Measurements from ENCODE around the gene NPPC. TPM values are rescaled to one million over a fixed set of nuclear protein-coding genes. Genes with fewer than 3 reads are reported as not detected.
A peak's percentile ranks its signal among the peaks of the same experiment; 100 is the strongest.

NPPC gene
- total RNA-seq, 2 donors from 2014 or later, result 3.7 to 7.2 TPM

DNA sequence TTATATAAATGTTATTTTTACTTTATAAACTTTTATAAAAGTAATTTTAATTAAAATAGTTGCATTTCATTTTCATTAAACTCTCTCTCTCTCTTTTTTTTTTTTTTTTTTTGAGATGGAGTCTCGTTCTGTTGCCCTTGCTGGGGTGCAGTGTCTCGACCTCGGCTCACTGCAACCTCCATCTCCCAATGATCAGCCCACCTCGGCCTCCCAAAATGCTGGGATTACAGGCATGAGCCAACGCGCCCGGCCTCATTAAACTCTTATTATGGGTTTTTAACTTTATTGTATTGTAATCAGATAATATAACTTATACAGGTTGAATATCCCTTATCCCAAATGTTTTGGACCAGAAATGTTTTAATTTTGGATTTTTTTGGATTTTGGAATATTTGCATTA is 10.9 kb upstream of the NPPC start:
- intact Hi-C loops (cut with DNase I), result no loop called here
- ATAC-seq (no peak), DNase-seq (no peak)

DNA sequence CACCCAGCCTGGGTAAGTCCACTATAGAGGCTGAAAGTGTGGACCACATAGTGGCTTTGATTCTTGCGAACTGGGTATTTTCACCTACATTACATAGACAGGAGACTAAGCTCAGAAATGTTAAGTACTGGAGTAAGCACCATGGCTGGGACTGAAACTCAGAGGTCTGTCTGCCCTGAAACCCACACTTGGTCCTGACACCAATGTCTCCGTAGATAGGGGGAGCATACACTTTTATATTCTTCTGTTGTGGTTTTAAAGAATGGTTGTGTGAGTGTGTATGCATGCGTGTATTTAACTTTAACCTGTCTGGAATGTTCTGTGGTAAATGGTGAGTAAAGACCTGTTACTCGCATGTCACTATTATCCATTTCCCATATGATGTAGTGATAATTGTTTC is 10.3 kb upstream of the NPPC start:
- no peak for ATAC-seq
- intact Hi-C loops (cut with DNase I), result no loop called here
- DNase-seq, result no peak

DNA sequence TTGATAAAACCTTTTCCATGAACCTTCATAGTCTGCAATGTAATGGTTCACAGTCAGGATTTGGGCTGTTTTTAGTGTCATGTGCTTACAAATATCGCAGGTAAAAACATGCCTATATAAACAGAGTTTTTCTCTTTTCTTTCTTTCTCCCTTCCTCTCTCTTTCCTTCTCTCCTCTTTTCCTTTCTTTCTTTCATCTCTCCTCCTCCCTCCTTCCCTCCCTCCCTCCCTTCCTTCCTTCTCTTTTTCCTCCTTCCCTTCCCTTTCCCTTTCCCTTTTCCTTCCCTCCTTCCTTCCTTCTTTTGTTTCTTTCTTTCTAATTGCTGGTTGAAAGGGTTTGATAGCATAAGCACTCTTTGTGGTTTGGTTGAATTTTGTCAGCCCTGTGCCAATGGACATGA is 9.6 kb upstream of the NPPC start:
- ATAC-seq (no peak), DNase-seq (no peak)
- intact Hi-C loops (cut with DNase I), result no loop called here

DNA sequence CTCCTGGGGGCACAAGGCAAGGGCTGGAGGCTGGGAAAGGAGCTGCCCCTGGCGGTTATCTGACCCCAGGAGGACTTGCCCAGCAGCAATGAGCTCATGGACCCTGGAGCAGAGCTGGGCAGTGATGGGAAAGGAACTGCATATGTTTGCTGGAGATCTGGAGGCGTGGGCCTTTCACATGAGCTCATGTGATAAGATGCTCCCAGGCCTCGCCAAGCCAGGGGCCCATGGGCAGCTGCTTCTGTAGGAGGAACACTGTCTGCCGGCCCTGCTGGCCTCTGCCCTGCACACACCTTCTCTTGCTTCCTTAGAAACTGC is 9.0 kb upstream of the NPPC start:
- ATAC-seq (peak in 1 of 2 donors; percentile 20), DNase-seq (no peak)
- intact Hi-C loops (cut with DNase I), result no loop called here

DNA sequence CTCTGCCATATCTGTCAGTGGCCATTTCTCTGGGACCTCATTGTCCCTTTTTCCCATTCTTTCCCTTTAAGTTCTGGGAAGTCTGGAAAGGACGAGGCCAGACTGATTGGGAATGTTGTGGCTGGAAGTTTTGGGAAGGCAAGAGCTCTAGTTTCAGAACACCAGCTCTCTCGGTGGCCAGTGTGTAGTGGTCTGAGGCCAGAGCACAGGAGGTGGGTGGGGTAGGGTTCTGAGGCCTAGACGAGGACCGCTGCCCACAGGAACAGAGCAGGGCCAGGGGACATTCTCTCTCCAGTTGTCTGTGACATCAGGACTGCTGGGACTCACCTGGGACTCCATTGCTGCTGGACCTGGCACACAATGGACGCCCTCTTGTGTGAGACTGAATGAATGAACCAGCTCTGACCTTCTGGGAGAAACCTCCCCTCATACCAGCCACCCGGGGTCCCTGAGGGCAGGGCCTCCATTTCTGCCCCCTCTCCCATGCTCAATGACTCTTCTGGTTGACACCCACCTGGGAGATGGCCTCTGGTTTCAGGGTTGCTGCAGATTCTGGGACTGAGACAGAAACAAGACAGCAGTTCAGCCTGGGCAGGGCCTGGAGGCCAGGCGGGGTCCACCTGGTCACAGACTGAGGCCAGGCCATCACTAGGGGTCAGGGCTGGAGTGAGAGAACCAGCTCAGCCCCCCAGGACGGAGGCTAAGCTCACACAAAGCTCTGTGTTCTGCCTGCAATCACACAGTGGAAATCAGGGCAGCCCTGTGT is 8.4 kb upstream of the NPPC start:
- DNase-seq (no peak), ATAC-seq (peak in 1 of 2 donors; percentile 8)
- intact Hi-C loops (cut with DNase I), result no loop called here

DNA sequence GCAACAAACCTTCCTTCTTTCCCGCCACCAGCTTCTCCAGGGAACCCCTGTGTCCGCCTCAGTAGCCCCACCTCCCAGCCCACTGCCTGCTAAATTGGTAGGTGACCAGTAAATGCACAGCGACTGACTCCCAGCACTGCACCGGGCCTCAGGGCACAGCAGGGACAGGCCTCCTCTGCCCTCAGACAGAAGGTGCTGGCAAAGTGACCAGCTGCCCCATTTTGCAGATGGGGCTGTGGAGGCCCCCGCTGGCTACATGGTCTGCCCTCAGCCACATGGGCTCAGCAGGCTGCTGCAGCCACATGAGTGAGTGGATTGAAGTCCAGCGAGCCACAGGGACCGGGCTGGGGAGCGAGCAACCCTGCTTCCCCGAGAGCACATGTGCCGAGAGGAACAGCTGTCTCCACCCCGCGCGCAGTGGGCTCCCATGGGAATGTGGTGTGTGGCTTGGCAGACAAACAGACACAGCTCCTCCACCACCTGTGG is 7.8 kb upstream of the NPPC start:
- intact Hi-C loops (cut with DNase I), result no loop called here
- ATAC-seq, result peak; percentile 41 to 58
- DNase-seq, result peak; percentile 59

DNA sequence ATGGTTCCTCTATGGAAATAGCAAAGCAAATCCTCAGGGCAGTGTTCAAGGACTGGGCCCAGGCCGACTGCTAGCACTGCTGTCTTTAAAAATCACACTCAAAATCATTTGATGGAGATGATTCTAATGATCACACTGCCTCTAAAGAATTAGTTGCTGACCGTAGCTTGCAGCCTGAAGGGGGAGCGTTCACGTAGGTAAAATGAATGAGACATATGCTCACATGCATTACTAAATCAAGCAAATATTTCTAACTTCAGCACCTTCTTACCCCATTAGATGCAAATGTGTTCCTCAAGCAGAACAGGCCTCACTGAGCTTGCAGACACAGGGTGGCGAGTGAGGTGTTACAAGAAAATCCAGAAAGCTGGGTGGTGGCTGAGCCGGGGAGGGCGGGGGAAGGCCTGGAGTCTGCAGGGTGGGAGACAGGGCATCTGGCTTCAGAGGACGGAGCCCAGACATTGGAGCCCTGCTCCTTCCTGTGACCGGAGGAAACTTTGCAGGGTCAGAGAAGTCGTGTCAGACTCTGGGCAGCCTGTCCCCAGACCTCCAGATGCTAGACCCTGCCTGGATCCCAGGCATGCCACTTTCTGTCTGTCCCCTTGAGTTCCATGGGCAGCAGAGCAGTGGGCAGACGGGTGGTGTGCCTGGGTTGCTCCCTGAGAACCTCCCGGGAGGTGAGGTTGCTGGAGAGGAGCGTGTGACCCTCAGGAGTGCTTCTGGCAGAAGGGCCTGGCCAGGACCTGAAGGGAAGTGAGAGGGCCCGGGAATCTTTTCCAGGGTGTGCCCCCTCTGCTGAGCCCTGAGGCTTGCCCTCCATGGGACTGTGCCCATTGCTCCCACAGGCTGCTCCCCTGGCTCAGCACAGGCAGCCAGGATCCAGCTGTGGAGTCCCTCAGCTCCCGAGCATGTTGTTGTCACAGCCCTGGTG is 7.1 kb upstream of the NPPC start:
- ATAC-seq (no peak), DNase-seq (no peak)
- intact Hi-C loops (cut with DNase I), result no loop called here

DNA sequence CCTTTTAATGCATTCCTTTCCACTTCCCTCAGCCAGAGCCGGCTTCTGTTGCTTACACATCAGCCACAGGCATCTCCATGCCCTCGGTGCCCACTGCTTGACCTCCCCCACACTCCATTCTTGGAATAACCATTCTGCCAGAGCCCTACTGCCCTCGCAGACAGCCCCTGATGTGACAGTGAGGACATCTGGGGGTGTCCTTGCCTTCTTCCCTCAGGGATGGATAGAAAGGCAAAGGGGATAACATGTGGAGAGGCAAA is 6.4 kb upstream of the NPPC start:
- intact Hi-C loops (cut with DNase I), result no loop called here
- ATAC-seq, result no peak

DNA sequence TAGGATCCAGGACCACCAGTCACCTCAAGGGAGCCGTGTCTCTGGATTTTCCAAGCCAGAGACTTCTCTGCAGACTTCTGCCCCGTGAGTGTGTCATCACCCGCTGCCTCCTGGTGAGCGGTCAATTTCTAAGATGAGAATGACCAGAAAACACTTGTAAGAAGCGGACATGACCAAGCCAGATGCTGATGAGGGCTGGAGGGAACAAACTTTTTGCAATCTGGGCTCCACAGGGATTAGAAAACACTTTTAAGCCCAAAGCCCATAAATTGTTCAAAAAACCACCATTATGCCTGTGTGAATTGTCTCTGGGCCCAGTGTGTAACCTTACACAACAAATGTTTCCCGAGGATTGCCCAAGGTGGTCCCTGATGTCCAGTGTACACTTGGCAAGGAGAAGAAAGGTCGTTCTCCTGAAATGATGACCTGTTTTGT is 5.3 kb upstream of the NPPC start:
- ATAC-seq, result peak; percentile 10 to 17
- no peak for DNase-seq
- intact Hi-C loops (cut with DNase I), result no loop called here

More for the DNA sequence above, 6.4 kb upstream of the NPPC start:
- DNase-seq, result no peak

DNA sequence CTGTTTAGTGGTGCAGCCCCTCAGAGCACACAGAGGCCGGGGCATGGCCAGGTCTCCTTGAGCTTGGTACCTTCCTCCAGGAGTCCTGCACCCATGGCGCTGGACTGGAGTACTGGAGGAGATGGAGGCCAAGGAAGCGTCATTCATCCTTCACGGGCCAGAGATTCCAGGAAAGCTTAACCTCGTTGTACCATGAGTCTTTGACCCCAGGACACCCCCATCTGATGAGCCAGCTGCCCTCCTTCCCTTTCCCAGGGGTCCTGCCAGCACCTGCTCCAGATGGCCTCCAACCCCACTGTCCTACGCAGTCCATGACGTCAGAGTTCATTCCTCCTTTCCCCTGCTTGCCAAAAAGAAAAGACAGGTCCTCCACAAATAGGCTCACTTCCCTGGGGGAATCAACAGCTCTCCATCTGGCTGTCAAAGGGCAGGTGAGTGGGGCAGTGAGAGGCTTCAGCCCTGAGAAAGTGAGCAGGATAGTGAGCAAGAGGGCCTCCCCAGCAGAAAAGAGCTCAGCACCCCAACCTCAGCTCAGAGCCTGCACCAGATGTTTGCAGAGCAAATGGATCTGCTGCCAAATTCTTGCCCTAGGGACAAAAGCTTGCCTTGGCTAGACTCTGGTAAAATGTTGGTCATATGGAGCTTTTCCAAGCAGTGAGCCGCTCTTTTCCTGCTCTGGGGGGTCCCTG is 4.5 kb upstream of the NPPC start:
- DNase-seq, result peak; percentile 52
- intact Hi-C loops (cut with DNase I), result no loop called here
- ATAC-seq, result peak; percentile 27 to 48

DNA sequence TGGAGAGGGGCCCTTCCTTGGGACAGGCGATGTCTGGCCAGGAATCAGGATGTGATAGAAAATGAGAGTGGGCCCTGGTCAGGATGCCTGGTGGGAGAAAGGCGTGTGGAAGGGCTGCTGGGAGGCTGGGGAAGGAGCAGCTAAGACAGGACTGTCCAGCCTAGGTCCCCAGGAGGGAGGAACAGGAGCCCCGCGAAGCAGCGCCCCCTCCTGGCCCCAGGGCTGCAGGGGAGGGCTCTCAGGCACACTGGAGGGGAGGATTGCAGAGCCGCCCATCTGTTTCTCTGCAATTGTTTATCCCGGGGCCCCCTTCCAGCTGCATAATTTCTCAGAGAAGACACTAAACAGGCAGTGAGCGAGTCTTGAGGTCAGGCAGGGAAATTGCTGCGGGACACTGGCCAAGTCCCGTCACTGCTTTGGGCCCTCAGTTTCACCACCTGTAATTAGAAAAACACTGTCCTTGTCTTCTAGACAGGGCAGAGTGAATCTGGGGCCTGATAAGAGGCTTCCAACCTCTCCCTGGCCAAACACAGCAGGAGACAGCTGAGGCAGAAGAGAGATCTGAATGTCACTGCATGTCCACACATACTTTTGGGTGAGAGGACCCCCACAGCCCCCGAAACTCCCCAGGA is 3.9 kb upstream of the NPPC start:
- peak in 1 of 2 donors; percentile 29 for ATAC-seq
- intact Hi-C loops (cut with DNase I), result loop anchor here (5.0 kb wide), 3 partner anchors 212 to 397 kb away; no protein-coding TSS in a partner anchor

DNA sequence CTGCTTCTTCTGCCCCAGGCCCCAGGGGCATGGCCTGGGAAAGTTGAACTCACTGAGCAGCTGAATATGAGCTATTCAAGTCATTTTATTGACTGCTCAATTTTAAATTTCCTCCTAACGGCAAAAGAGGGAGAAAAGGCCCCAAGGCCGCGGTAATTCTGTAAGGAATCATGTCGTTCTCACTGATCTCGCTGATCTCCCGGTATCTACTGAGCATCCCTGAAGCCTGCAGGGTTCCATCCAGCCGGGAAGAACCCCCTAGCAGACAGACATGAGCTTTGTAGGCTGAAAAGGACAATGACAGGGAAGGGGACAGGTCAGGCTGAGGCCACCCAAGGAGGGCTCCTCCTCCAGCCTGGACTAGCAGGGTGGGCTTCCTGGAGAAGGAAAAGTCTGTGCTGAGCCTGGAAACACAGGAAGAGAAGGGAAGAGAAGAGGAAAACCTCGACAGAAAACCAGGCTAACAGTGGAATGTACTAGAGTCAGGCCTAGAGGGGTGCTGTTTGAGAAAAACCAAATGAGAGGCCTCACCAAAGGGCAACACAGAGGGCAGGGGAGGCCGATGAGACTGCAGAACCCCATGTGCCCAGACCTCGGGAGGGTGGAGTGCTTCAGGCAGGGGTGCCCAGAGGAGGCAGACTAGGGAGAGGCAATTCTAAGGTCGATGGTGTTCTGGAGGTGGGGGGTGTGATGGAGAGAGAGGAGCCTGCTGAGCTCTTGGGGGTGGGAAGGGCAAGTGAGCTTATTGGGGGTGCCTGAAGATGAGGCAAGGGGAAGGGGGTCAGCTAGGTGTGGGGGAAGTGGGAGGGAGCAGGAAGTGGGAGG is 2.9 kb upstream of the NPPC start:
- no peak for DNase-seq
- intact Hi-C loops (cut with DNase I), result loop anchor here (5.0 kb wide), 3 partner anchors 213 to 398 kb away; no protein-coding TSS in a partner anchor

More for the DNA sequence above, 3.9 kb upstream of the NPPC start:
- no peak for DNase-seq

DNA sequence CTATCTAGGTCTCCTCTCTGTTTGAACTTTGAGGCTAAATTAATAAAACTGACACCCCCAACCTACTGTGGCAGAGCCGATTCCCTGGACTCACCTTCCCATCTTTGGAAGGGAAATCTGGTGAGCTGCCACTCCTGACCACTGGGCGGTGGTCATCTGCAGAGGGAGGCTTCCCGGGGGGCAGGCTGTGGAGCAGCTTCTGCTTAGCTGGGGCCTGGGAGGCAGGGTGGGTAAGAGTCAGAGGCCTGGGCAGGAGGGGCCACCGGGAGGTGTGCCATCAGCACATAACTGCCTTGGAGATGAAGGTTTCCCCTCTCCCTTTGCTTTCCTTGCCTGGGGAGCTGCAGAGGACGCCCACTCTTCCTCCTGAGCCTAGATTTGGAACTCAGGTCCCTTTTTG is 2.3 kb upstream of the NPPC start:
- no peak for DNase-seq
- no peak for ATAC-seq
- intact Hi-C loops (cut with DNase I), result loop anchor here (5.0 kb wide), 3 partner anchors 214 to 399 kb away; no protein-coding TSS in a partner anchor

More for the DNA sequence above, 2.9 kb upstream of the NPPC start:
- ATAC-seq, result no peak

DNA sequence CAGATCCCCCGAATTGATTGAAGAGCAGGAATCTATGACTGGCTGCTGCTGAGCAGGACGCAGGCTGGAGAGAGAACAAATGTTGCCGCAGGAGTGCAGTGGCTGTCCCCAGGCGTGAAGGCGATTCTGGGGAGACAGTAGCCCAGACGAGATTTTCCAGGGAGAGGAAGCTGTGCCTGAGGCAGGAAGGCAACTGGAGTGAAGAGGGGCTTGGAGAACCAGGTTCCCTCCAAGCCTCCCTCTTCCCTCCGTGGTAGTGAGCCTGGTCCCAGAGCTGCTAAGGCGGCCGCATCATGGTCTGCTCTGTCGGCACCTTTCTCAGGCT is 1.3 kb upstream of the NPPC start:
- no peak for ATAC-seq
- intact Hi-C loops (cut with DNase I), result loop anchor here (5.0 kb wide), 3 partner anchors 215 to 400 kb away; no protein-coding TSS in a partner anchor
- DNase-seq, result no peak

DNA sequence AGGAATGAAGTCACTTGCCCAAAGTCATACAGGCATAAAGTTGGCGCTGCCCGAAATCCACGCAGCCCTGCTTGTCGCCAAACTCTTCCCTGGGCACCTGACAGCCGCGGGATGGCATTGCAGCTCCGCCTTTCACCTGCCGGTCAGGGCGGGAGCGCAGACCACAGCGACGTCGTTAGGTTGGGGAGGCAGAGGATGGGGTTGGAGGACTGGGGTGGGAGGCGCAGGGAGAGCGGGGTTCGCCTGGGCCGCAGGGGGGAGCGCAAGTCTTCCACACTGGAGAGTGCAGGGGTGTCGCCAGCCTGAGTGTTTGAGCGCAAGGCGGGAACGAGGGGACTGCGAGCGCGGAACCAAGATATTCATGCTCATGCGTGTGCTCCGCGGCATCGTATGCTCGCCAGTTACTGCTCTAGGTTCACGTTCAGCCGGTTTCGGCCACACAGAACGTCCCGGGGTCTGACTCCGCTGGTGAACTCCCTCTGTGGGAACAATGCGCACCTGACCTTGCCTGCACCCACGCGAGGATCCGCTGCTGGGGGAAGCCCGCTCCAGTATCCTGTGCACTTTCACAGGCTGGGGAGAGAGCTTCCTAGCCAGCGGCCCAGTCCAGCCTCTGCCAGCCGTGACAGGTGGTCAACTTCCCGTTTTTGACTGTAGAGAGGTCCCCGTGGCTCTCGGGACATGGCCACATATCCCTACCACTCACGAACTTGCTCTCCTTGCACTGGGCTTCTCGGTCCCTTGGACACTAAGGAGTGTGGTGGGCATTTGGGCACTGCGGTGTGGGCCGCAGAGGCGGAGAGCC is 767 bp upstream of the NPPC start:
- ATAC-seq (no peak), DNase-seq (no peak)
- intact Hi-C loops (cut with DNase I), result loop anchor here (5.0 kb wide), 3 partner anchors 215 to 400 kb away; no protein-coding TSS in a partner anchor

DNA sequence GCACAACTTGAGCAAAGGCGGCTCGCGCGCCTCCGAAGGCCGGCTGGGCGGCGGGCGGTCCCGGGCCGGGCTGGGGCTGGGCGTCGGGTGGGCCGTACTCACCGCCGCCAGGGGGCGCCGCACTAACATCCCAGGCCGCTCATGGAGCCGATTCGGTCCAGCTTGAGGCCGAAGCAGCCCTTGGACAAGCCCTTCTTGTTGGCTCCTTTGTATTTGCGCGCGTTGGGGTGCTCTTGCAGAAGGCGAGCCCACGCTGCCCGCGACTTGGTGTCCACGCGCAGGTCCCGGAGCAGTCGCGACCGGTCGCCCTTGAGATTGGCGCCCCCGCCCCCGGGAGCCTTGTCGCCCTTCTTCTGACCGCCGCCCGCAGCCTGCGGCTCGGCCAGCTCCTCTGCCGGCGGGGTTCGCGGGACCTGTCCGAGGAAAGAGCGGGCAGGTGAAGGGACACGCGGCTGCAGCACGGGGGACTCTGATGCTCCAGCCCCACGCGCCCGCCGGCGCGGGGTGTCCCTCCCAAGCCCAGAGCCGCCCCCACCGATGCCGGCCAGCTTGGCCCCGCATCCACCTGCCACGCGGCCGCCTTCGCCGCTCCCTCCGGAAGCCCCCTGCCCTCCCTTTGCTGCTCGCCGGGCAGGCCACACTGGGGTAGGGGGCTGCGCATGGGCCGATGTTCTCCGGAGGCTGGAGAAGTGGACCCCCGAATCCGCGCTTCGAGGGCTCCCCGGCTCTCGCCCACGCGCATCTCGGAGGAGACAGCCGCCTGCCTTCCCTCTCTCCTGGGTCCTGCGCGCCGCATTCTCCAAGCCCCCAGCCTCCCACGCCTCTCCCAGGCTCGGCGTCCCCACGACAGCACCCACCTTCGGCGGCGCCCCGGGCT is 655 bp downstream of the NPPC start:
- intact Hi-C loops (cut with DNase I), result loop anchor here (1.0 to 5.0 kb wide), 4 partner anchors 216 to 402 kb away; no protein-coding TSS in a partner anchor
- ATAC-seq, result peak; percentile 92 to 95
- DNase-seq, result peak; percentile 88

All from left cardiac atrium (tissue), 4 donors.